ENCODE data around the gene TRAPPC3.

TRAPPC3 gene

GRCh38 chr1:36149237-36149972 lies at the start of gene TRAPPC3 (continued):
- TF ChIP-seq ZEB2 (tag by site-specific recombination; IDR thresholded peaks at IDR 0.05) (peak; percentile 74; the same call in 1 of the 2 replicates), ZNF211 (tag by site-specific recombination; IDR thresholded peaks at IDR 0.05; ENCODE audit: low read depth) (no peak), ZBTB10 (tag by site-specific recombination; IDR thresholded peaks at IDR 0.05) (peak; percentile 65), ZFHX2 (tag by site-specific recombination; conservative IDR thresholded peaks at IDR 0.05) (peak; percentile 63), EGR2 (tag by site-specific recombination; IDR thresholded peaks at IDR 0.05; ENCODE audit: low read depth) (0 out of 2 replicates have a peak, but pooled peaks have one; percentile 26), ZNF341 (tag by site-specific recombination; IDR thresholded peaks at IDR 0.05; ENCODE audit: low read depth) (peak; percentile 80), ZNF324 (tag by site-specific recombination; IDR thresholded peaks at IDR 0.05) (peak; percentile 40; the same call in 1 of the 2 replicates), ZBTB20 (tag by site-specific recombination; IDR thresholded peaks at IDR 0.05) (peak; percentile 100), ZNF362 (tag by site-specific recombination; IDR thresholded peaks at IDR 0.05) (no peak), YY2 (tag by site-specific recombination; IDR thresholded peaks at IDR 0.05) (peak; percentile 72), ZBTB6 (tag by site-specific recombination; IDR thresholded peaks at IDR 0.05) (peak; percentile 50; the same call in 1 of the 2 replicates), ZFP37 (tag by site-specific recombination; IDR thresholded peaks at IDR 0.05) (peak; percentile 34; the same call in 1 of the 2 replicates), ZNF24 (tag by site-specific recombination; IDR thresholded peaks at IDR 0.05) (peak; percentile 63; the same call in 1 of the 2 replicates), ZBTB17 (tag by site-specific recombination; IDR thresholded peaks at IDR 0.05) (peak; percentile 99), ZNF513 (tag by site-specific recombination; IDR thresholded peaks at IDR 0.05) (no peak), KLF17 (tag by site-specific recombination; IDR thresholded peaks at IDR 0.05) (peak; percentile 77), ZBTB8A (tag by site-specific recombination; IDR thresholded peaks at IDR 0.05) (peak; percentile 90), HOXA7 (CRISPR knock-in tag; IDR thresholded peaks at IDR 0.05; ENCODE audit: borderline replicate concordance) (no peak), ZNF549 (tag by site-specific recombination; IDR thresholded peaks at IDR 0.05) (no peak), ZBTB1 (tag by site-specific recombination; IDR thresholded peaks at IDR 0.05) (no peak), ZNF214 (tag by site-specific recombination; IDR thresholded peaks at IDR 0.05; ENCODE audit: borderline replicate concordance) (no peak), ZNF558 (tag by site-specific recombination; IDR thresholded peaks at IDR 0.05) (peak; percentile 59; the same call in 1 of the 2 replicates), ZNF391 (tag by site-specific recombination; IDR thresholded peaks at IDR 0.05; ENCODE audit: borderline replicate concordance, low read depth) (peak; percentile 71; the same call in 1 of the 2 replicates), MYNN (tag by site-specific recombination; IDR thresholded peaks at IDR 0.05; ENCODE audit: borderline replicate concordance) (no peak), KLF8 (tag by site-specific recombination; IDR thresholded peaks at IDR 0.05) (peak; percentile 90), SP7 (tag by site-specific recombination; IDR thresholded peaks at IDR 0.05) (peak; percentile 80), ZNF514 (tag by site-specific recombination; IDR thresholded peaks at IDR 0.05) (no peak), ZSCAN30 (tag by site-specific recombination; IDR thresholded peaks at IDR 0.05) (peak; percentile 89), PRDM10 (tag by site-specific recombination; IDR thresholded peaks at IDR 0.05) (peak; percentile 84)
